Measurements from ENCODE around the gene PDE5A.

Gene PDE5A

DNA sequence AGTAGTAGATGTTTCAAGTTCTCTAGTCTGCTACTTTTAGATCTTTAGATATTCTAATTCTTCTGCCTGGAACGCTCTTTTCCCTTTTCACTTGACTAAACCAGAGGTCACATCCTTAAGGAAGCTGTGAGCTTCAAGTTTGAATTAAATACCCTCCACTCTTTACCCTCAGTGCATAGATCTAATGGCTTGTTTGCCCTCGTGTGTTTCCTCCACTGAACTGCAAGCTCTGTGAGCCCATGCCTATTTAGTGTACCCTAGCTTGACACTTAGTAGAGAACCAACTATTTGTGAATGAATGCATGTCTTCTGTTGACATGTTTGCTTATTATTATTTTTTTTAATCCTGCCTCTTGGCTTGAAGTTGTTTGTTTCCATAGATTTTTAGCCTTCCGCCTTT lies 138.3 kb downstream of the PDE5A start:
- H3K9me3 ChIP-seq (ENCODE audit: insufficient read depth, low read length): no peaks in the 10 kb centered on the region

DNA sequence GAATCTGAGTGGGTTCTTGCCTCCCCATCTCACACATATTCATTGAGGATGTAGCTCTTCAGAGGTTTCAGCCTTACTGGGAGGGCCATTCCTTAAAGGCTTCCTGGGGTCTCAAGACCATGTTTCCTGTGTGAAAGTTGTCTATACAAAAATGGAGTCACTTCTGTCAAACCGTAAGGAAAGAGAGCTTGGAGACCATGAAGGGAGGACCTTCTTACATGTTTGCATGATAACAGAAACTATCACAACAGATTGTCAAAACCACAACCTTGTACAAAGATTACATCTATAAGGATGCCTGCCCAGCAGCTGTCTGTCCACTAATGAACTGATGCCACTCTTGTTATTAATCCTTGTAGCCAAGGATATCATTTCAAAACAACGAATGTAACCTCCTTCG lies 139.3 kb downstream of the PDE5A start:
- H3K79me2 ChIP-seq (ENCODE audit: insufficient read depth, low read length): no peaks in the 10 kb centered on the region
- H3K9me2 ChIP-seq (replicated peaks; ENCODE audit: insufficient read depth, low read length): no peaks in the 10 kb centered on the region
- no peak overlapping the region for H3K9ac ChIP-seq (ENCODE audit: low read length)
- H3K4me2 ChIP-seq (ENCODE audit: low read depth, low read length, poor library complexity, severe bottlenecking): no peak overlapping the region
- no peak overlapping the region for H3K4me3 ChIP-seq (ENCODE audit: insufficient read depth, low read length, poor library complexity, severe bottlenecking)
- no peak overlapping the region for H2AFZ ChIP-seq (ENCODE audit: low read depth, low read length, severe bottlenecking)
- no peaks in the 10 kb centered on the region for H4K20me1 ChIP-seq (ENCODE audit: low read depth, low read length)
- no peaks in the 10 kb centered on the region for H3K9me3 ChIP-seq (ENCODE audit: insufficient read depth, low read length)
- no peaks in the 10 kb centered on the region for H3K36me3 ChIP-seq (ENCODE audit: low read length)
- no peak overlapping the region for H3K27ac ChIP-seq (ENCODE audit: low read depth, low read length)
- no peaks in the 10 kb centered on the region for H3K27me3 ChIP-seq (ENCODE audit: low read length)
- no peak for TF ChIP-seq EZH2phosphoT487 (conservative IDR thresholded peaks at IDR 0.05; ENCODE audit: low read length)
- TF ChIP-seq, protein P1, sequence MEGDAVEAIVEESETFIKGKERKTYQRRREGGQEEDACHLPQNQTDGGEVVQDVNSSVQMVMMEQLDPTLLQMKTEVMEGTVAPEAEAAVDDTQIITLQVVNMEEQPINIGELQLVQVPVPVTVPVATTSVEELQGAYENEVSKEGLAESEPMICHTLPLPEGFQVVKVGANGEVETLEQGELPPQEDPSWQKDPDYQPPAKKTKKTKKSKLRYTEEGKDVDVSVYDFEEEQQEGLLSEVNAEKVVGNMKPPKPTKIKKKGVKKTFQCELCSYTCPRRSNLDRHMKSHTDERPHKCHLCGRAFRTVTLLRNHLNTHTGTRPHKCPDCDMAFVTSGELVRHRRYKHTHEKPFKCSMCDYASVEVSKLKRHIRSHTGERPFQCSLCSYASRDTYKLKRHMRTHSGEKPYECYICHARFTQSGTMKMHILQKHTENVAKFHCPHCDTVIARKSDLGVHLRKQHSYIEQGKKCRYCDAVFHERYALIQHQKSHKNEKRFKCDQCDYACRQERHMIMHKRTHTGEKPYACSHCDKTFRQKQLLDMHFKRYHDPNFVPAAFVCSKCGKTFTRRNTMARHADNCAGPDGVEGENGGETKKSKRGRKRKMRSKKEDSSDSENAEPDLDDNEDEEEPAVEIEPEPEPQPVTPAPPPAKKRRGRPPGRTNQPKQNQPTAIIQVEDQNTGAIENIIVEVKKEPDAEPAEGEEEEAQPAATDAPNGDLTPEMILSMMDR (IDR thresholded peaks at IDR 0.05; ENCODE audit: insufficient read depth, low read length, poor library complexity, severe bottlenecking): no peak
- H3F3A ChIP-seq (ENCODE audit: insufficient read depth): no peaks in the 10 kb centered on the region

More for the DNA sequence above, 138.3 kb downstream of the PDE5A start:
- Histone ChIP-seq H3K27me3 (ENCODE audit: low read length) (no peaks in the 10 kb centered on the region), H4K20me1 (ENCODE audit: low read depth, low read length) (no peaks in the 10 kb centered on the region), H3K27ac (ENCODE audit: low read depth, low read length) (no peak overlapping the region), H3F3A (ENCODE audit: insufficient read depth) (no peaks in the 10 kb centered on the region), H3K4me3 (ENCODE audit: insufficient read depth, low read length, poor library complexity, severe bottlenecking) (no peak overlapping the region), H3K9me2 (replicated peaks; ENCODE audit: insufficient read depth, low read length) (no peaks in the 10 kb centered on the region), H3K9ac (ENCODE audit: low read length) (no peak overlapping the region), H3K36me3 (ENCODE audit: low read length) (no peaks in the 10 kb centered on the region), H3K4me2 (ENCODE audit: low read depth, low read length, poor library complexity, severe bottlenecking) (no peak overlapping the region), H2AFZ (ENCODE audit: low read depth, low read length, severe bottlenecking) (no peak overlapping the region), H3K79me2 (ENCODE audit: insufficient read depth, low read length) (no peaks in the 10 kb centered on the region)
- TF ChIP-seq, protein P1 (IDR thresholded peaks at IDR 0.05; ENCODE audit: insufficient read depth, low read length, poor library complexity, severe bottlenecking): no peak

GRCh38 chr4:119480331-119480730 lies 148.3 kb downstream of the PDE5A start:
- H3K9me3 ChIP-seq (ENCODE audit: insufficient read depth, low read length): no peaks in the 10 kb centered on the region
- no peaks in the 10 kb centered on the region for H3K27me3 ChIP-seq (ENCODE audit: low read length)
- no peak overlapping the region for H3K9ac ChIP-seq (ENCODE audit: low read length)
- H3K27ac ChIP-seq (ENCODE audit: low read depth, low read length): no peak overlapping the region
- TF ChIP-seq EZH2phosphoT487 (conservative IDR thresholded peaks at IDR 0.05; ENCODE audit: low read length): no peak
- TF ChIP-seq, protein P1 (IDR thresholded peaks at IDR 0.05; ENCODE audit: insufficient read depth, low read length, poor library complexity, severe bottlenecking): no peak
- H3K9me2 ChIP-seq (replicated peaks; ENCODE audit: insufficient read depth, low read length): no peaks in the 10 kb centered on the region
- H4K20me1 ChIP-seq (ENCODE audit: low read depth, low read length): no peaks in the 10 kb centered on the region
- no peaks in the 10 kb centered on the region for H3K79me2 ChIP-seq (ENCODE audit: insufficient read depth, low read length)
- H3K4me3 ChIP-seq (ENCODE audit: insufficient read depth, low read length, poor library complexity, severe bottlenecking): no peak overlapping the region
- H3K4me2 ChIP-seq (ENCODE audit: low read depth, low read length, poor library complexity, severe bottlenecking): no peak overlapping the region
- no peaks in the 10 kb centered on the region for H3K36me3 ChIP-seq (ENCODE audit: low read length)
- no peaks in the 10 kb centered on the region for H3F3A ChIP-seq (ENCODE audit: insufficient read depth)
- H2AFZ ChIP-seq (ENCODE audit: low read depth, low read length, severe bottlenecking): no peak overlapping the region

- Histone ChIP-seq H3K4me2 (ENCODE audit: low read depth, low read length, poor library complexity, severe bottlenecking) (no peak overlapping the region), H3K9me3 (ENCODE audit: insufficient read depth, low read length) (no peaks in the 10 kb centered on the region), H3K9ac (ENCODE audit: low read length) (no peak overlapping the region), H3K79me2 (ENCODE audit: insufficient read depth, low read length) (no peaks in the 10 kb centered on the region), H3K9me2 (replicated peaks; ENCODE audit: insufficient read depth, low read length) (no peaks in the 10 kb centered on the region), H3K36me3 (ENCODE audit: low read length) (no peaks in the 10 kb centered on the region), H4K20me1 (ENCODE audit: low read depth, low read length) (no peaks in the 10 kb centered on the region), H3K27ac (ENCODE audit: low read depth, low read length) (no peak overlapping the region), H3K27me3 (ENCODE audit: low read length) (no peaks in the 10 kb centered on the region), H2AFZ (ENCODE audit: low read depth, low read length, severe bottlenecking) (no peak overlapping the region), H3K4me3 (ENCODE audit: insufficient read depth, low read length, poor library complexity, severe bottlenecking) (no peak overlapping the region), H3F3A (ENCODE audit: insufficient read depth) (no peaks in the 10 kb centered on the region)
- TF ChIP-seq, protein P1 (IDR thresholded peaks at IDR 0.05; ENCODE audit: insufficient read depth, low read length, poor library complexity, severe bottlenecking): no peak
- no peak for TF ChIP-seq EZH2phosphoT487 (conservative IDR thresholded peaks at IDR 0.05; ENCODE audit: low read length)
Measured at GRCh38 chr4:119479835-119480234, 148.8 kb downstream of the PDE5A start.
